HepG2 (cell line): Measurements from ENCODE around the gene NDUFB10. TPM values are rescaled to one million over a fixed set of nuclear protein-coding genes. Genes with fewer than 3 reads are reported as not detected.

Experiments
- ASH2L ChIP-seq: fragments of 300-600, 200-600 bp; sonication (generic); IDR thresholded peaks from 2 replicates; pipeline ENCODE4 v1.7.0; 2017; ENCODE audit warnings: low read depth, mild to moderate bottlenecking, moderate library complexity, mixed read lengths, low read length; ENCODE audit not compliant: insufficient read length
- BRCA1 ChIP-seq: sonication (generic); formaldehyde crosslinking; IDR thresholded peaks from 2 replicates; pipeline ENCODE4 v1.4.0; 2020; ENCODE audit warnings: missing genetic modification reagents
- CEBPB ChIP-seq: IDR thresholded peaks from 2 replicates; pipeline ENCODE4 v1.6.1; 2011; ENCODE audit warnings: low read depth, low read length, improper control_type of control experiment, borderline replicate concordance
- FOXP1 ChIP-seq, 2 experiments: fragments of 450-650 bp in 1 of 2; IDR thresholded peaks; 2 replicates each; pipeline ENCODE4 v1.6.1; 2017 to 2018; ENCODE audit warnings: antibody characterized with exemption in 1 of 2
- HDAC6 ChIP-seq: fragments of 200-600 bp; sonication (generic); IDR thresholded peaks from 2 replicates; pipeline ENCODE4 v1.7.0; 2017; ENCODE audit warnings: mild to moderate bottlenecking, antibody characterized with exemption, low read length, low read depth
- KLF13 ChIP-seq: sonication (generic); formaldehyde crosslinking; IDR thresholded peaks from 2 replicates; pipeline ENCODE4 v1.4.0; 2020; ENCODE audit warnings: mild to moderate bottlenecking, missing genetic modification reagents
- MAFG ChIP-seq: sonication (generic); formaldehyde crosslinking; IDR thresholded peaks from 2 replicates; pipeline ENCODE4 v1.5.1; 2020; ENCODE audit warnings: mild to moderate bottlenecking, missing genetic modification reagents
- MIXL1 ChIP-seq: IDR thresholded peaks from 2 replicates; pipeline ENCODE4 v1.6.1; 2016
- POGZ ChIP-seq: sonication (generic); formaldehyde crosslinking; IDR thresholded peaks from 2 replicates; pipeline ENCODE4 v1.4.0; 2020; ENCODE audit warnings: mild to moderate bottlenecking, missing genetic modification reagents
- SIX1 ChIP-seq: sonication (generic); formaldehyde crosslinking; IDR thresholded peaks from 2 replicates; pipeline ENCODE4 v1.4.0; 2020; ENCODE audit warnings: missing genetic modification reagents, borderline replicate concordance
- SMAD3 ChIP-seq: sonication (generic); formaldehyde crosslinking; IDR thresholded peaks from 2 replicates; pipeline ENCODE4 v1.4.0; 2020; ENCODE audit warnings: missing genetic modification reagents
- SP1 ChIP-seq, 2 experiments: fragments of 450-650 bp in 1 of 2; sonication (generic) in 1 of 2; formaldehyde crosslinking in 1 of 2; IDR thresholded peaks; 2 replicates each; pipeline versions ENCODE4 v1.4.0 to v1.6.1; 2016 to 2020; ENCODE audit warnings: missing genetic modification reagents in 1 of 2
- SYNCRIP ChIP-seq: fragments of 200-400 bp; formaldehyde crosslinking; IDR thresholded peaks from 2 replicates; pipeline ENCODE4 v1.6.1; 2018; ENCODE audit warnings: mild to moderate bottlenecking, low read depth, low read length; ENCODE audit not compliant: insufficient read depth
- ZC3H4 ChIP-seq: sonication (generic); formaldehyde crosslinking; IDR thresholded peaks from 2 replicates; pipeline ENCODE4 v1.4.0; 2020; ENCODE audit warnings: missing genetic modification reagents, borderline replicate concordance
- ZFX ChIP-seq: sonication (generic); formaldehyde crosslinking; IDR thresholded peaks from 2 replicates; pipeline ENCODE4 v1.4.0; 2020; ENCODE audit warnings: mild to moderate bottlenecking, low read depth, missing genetic modification reagents, moderate library complexity
- ZNF337 ChIP-seq: sonication (generic); formaldehyde crosslinking; IDR thresholded peaks from 2 replicates; pipeline ENCODE4 v1.5.1; 2020; ENCODE audit warnings: missing genetic modification reagents, low read depth, mild to moderate bottlenecking, borderline replicate concordance
- ZNF430 ChIP-seq: sonication (generic); formaldehyde crosslinking; IDR thresholded peaks from 2 replicates; pipeline ENCODE4 v1.9.0; 2021; ENCODE audit warnings: mild to moderate bottlenecking, missing genetic modification reagents
- ZNF501 ChIP-seq: sonication (generic); formaldehyde crosslinking; IDR thresholded peaks from 2 replicates; pipeline ENCODE4 v1.5.1; 2020; ENCODE audit warnings: mild to moderate bottlenecking, moderate library complexity, missing genetic modification reagents
- ZNF772 ChIP-seq: sonication (generic); formaldehyde crosslinking; IDR thresholded peaks from 2 replicates; pipeline ENCODE4 v1.5.0; 2020; ENCODE audit warnings: mild to moderate bottlenecking, missing genetic modification reagents
- ZNF891 ChIP-seq: sonication (generic); formaldehyde crosslinking; IDR thresholded peaks from 2 replicates; pipeline ENCODE4 v1.5.0; 2020; ENCODE audit warnings: mild to moderate bottlenecking, missing genetic modification reagents
- polyA plus RNA-seq, 8 experiments: library from polyadenylated mRNA; depleted of rRNA in 3 of 8; stranded (reverse) in 7 of 8; unstranded in 1 of 8; fragments of >200 nt; fragmentation: Illumina TruSeq in 4 of 8; extraction: Trizol in 4 of 8; gene quantifications; 2 replicates each; pipeline versions ENCODE4 v1.2.1 to v1.2.3, GENCODE V29; 2011 to 2016; ENCODE audit warnings: low read depth in 4 of 8, missing spikeins in 1 of 8, mixed read lengths in 1 of 8; ENCODE audit not compliant: insufficient read depth in 1 of 8
- total RNA-seq, 5 experiments: library from RNA; depleted of rRNA; stranded (reverse); fragments of >200 nt; fragmentation: Illumina TruSeq; extraction: Trizol; gene quantifications; 2 replicates each; pipeline ENCODE4 v1.2.3, GENCODE V29; 2016; ENCODE audit warnings: low read depth in 1 of 5
- TF ChIP-seq, protein P1 (sequence below): sonication (generic); formaldehyde crosslinking; IDR thresholded peaks from 2 replicates; pipeline ENCODE4 v1.8.1; 2022; ENCODE audit warnings: low read depth, mild to moderate bottlenecking, missing genetic modification reagents
- TF ChIP-seq, protein P2 (sequence below): sonication (generic); formaldehyde crosslinking; IDR thresholded peaks from 2 replicates; pipeline ENCODE4 v1.8.1; 2023; ENCODE audit warnings: mild to moderate bottlenecking, missing genetic modification reagents
- TF ChIP-seq, protein P3 (sequence below): sonication (generic); formaldehyde crosslinking; IDR thresholded peaks from 2 replicates; pipeline ENCODE4 v1.5.1; 2020; ENCODE audit warnings: mild to moderate bottlenecking, missing genetic modification reagents, borderline replicate concordance
- TF ChIP-seq, protein P4 (sequence below): sonication (generic); formaldehyde crosslinking; IDR thresholded peaks from 2 replicates; pipeline ENCODE4 v1.5.0; 2020; ENCODE audit warnings: missing genetic modification reagents

The NDUFB10 gene
- total and polyA plus RNA-seq, 2 of the 13 experiments (the other 11 are each of a cell fraction or from before 2014, with no cell fraction given): 68.6 to 157 TPM

DNA sequence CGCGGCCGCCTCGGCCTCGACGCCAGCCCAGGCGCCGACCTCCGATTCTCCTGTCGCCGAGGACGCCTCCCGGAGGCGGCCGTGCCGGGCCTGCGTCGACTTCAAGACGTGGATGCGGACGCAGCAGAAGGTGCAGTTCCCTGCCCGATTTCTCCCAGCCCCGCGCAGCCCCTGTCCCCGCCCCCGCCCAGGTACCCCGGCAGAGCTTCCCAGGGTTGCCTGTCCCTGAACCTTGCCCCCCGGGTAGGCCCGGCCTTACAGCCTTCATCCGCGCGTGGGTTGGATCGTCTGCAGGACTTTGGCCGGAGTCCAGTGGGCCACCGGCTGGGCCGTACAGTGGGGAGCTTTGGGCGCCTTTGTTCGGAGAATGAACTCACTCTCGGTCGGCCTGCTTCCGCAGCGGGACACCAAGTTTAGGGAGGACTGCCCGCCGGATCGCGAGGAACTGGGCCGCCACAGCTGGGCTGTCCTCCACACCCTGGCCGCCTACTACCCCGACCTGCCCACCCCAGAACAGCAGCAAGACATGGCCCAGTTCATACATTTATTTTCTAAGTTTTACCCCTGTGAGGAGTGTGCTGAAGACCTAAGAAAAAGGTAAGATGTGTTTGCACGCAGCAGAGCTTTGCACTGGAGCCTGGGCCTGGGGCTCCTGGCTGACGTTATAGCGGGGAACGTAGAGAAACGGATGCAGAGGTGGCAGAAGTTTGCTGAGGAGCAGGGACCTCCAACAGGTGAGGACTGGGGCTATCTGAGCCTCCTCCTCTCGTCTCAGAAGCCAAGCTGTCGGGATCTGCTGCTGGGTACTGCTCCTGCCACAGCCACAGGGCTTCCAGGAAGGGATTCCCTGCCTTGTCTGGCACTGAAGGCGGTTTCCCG lies 25.2 kb downstream of the NDUFB10 start (continued):
- TF ChIP-seq, protein P1, sequence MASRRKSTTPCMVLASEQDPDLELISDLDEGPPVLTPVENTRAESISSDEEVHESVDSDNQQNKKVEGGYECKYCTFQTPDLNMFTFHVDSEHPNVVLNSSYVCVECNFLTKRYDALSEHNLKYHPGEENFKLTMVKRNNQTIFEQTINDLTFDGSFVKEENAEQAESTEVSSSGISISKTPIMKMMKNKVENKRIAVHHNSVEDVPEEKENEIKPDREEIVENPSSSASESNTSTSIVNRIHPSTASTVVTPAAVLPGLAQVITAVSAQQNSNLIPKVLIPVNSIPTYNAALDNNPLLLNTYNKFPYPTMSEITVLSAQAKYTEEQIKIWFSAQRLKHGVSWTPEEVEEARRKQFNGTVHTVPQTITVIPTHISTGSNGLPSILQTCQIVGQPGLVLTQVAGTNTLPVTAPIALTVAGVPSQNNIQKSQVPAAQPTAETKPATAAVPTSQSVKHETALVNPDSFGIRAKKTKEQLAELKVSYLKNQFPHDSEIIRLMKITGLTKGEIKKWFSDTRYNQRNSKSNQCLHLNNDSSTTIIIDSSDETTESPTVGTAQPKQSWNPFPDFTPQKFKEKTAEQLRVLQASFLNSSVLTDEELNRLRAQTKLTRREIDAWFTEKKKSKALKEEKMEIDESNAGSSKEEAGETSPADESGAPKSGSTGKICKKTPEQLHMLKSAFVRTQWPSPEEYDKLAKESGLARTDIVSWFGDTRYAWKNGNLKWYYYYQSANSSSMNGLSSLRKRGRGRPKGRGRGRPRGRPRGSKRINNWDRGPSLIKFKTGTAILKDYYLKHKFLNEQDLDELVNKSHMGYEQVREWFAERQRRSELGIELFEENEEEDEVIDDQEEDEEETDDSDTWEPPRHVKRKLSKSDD (CRISPR knock-in tag): no peak; the same call in 1 of the 2 replicates
- peak; percentile 89 for TF ChIP-seq ASH2L
- TF ChIP-seq MIXL1: 0 out of 2 replicates have a peak, but pooled peaks have one; percentile 12
- TF ChIP-seq SP1 (IDR thresholded peaks at IDR 0.05): no peak
- TF ChIP-seq SP1 (CRISPR knock-in tag; IDR thresholded peaks at IDR 0.05): no peak
- no peak for TF ChIP-seq ZNF772 (CRISPR knock-in tag)
- no peak for TF ChIP-seq POGZ (CRISPR knock-in tag)
- TF ChIP-seq, protein P2, sequence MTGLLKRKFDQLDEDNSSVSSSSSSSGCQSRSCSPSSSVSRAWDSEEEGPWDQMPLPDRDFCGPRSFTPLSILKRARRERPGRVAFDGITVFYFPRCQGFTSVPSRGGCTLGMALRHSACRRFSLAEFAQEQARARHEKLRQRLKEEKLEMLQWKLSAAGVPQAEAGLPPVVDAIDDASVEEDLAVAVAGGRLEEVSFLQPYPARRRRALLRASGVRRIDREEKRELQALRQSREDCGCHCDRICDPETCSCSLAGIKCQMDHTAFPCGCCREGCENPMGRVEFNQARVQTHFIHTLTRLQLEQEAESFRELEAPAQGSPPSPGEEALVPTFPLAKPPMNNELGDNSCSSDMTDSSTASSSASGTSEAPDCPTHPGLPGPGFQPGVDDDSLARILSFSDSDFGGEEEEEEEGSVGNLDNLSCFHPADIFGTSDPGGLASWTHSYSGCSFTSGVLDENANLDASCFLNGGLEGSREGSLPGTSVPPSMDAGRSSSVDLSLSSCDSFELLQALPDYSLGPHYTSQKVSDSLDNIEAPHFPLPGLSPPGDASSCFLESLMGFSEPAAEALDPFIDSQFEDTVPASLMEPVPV: no peak
- TF ChIP-seq MAFG: no peak
- TF ChIP-seq SIX1 (CRISPR knock-in tag): no peak
- no peak for TF ChIP-seq ZNF430
- TF ChIP-seq KLF13 (CRISPR knock-in tag): no peak
- no peak for TF ChIP-seq HDAC6
- TF ChIP-seq, protein P3, sequence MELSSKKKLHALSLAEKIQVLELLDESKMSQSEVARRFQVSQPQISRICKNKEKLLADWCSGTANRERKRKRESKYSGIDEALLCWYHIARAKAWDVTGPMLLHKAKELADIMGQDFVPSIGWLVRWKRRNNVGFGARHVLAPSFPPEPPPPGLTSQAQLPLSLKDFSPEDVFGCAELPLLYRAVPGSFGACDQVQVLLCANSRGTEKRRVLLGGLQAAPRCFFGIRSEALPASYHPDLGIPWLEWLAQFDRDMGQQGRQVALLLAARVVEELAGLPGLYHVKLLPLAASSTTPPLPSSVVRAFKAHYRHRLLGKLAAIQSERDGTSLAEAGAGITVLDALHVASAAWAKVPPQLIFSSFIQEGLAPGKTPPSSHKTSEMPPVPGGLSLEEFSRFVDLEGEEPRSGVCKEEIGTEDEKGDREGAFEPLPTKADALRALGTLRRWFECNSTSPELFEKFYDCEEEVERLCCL (CRISPR knock-in tag): no peak
- no peak for TF ChIP-seq ZNF501
- TF ChIP-seq ZC3H4 (CRISPR knock-in tag): no peak
- no peak for TF ChIP-seq FOXP1 (IDR thresholded peaks at IDR 0.05)
- TF ChIP-seq FOXP1 (CRISPR knock-in tag; IDR thresholded peaks at IDR 0.05): no peak
- TF ChIP-seq SMAD3 (CRISPR knock-in tag): no peak
- TF ChIP-seq BRCA1 (CRISPR knock-in tag): no peak
- TF ChIP-seq ZNF891 (CRISPR knock-in tag): no peak
- peak; percentile 71; the same call in 1 of the 2 replicates for TF ChIP-seq ZFX (CRISPR knock-in tag)
- no peak for TF ChIP-seq SYNCRIP
- TF ChIP-seq CEBPB: no peak
- TF ChIP-seq, protein P4, sequence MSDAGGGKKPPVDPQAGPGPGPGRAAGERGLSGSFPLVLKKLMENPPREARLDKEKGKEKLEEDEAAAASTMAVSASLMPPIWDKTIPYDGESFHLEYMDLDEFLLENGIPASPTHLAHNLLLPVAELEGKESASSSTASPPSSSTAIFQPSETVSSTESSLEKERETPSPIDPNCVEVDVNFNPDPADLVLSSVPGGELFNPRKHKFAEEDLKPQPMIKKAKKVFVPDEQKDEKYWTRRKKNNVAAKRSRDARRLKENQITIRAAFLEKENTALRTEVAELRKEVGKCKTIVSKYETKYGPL (CRISPR knock-in tag): no peak
- TF ChIP-seq ZNF337 (CRISPR knock-in tag): no peak
